NB4 (cell line): ENCODE data around the gene SSR2.

Source experiments
- CTCF ChIP-seq: IDR thresholded peaks from one replicate; pipeline ENCODE4 v1.5.1; 2012; ENCODE audit warnings: low read depth, low read length
- POLR2A ChIP-seq: IDR thresholded peaks from 2 replicates; pipeline ENCODE4 v1.6.1; 2011; ENCODE audit warnings: mild to moderate bottlenecking; ENCODE audit not compliant: insufficient read length; ENCODE audit errors: extremely low read depth

GRCh38 chr1:156042828-156043227, 22.1 kb upstream of the SSR2 start:
- TF ChIP-seq CTCF (no peak), POLR2A (no peak)
